ENCODE measurements around the gene NPLOC4.

GRCh38 chr17:81563861-81564586 lies 72.9 kb downstream of the NPLOC4 start:
- TF ChIP-seq, protein P1, sequence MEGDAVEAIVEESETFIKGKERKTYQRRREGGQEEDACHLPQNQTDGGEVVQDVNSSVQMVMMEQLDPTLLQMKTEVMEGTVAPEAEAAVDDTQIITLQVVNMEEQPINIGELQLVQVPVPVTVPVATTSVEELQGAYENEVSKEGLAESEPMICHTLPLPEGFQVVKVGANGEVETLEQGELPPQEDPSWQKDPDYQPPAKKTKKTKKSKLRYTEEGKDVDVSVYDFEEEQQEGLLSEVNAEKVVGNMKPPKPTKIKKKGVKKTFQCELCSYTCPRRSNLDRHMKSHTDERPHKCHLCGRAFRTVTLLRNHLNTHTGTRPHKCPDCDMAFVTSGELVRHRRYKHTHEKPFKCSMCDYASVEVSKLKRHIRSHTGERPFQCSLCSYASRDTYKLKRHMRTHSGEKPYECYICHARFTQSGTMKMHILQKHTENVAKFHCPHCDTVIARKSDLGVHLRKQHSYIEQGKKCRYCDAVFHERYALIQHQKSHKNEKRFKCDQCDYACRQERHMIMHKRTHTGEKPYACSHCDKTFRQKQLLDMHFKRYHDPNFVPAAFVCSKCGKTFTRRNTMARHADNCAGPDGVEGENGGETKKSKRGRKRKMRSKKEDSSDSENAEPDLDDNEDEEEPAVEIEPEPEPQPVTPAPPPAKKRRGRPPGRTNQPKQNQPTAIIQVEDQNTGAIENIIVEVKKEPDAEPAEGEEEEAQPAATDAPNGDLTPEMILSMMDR (IDR thresholded peaks at IDR 0.05; ENCODE audit: control extremely low read depth in 1 of 3, insufficient read depth in 1 of 3, low read depth in 1 of 3, low read length in 3 of 3): no peak
- TF ChIP-seq POLR2AphosphoS5 (IDR thresholded peaks at IDR 0.05; ENCODE audit: low read depth, low read length) (no peak), RAD21 (IDR thresholded peaks at IDR 0.05 in 1 of 2, conservative IDR thresholded peaks at IDR 0.05 in 1 of 2; ENCODE audit: low read depth in 2 of 2, low read length in 2 of 2) (no peak), ZNF274 (IDR thresholded peaks at IDR 0.05; ENCODE audit: borderline replicate concordance, extremely low read depth, low read length) (no peak), POLR2A (IDR thresholded peaks at IDR 0.05; ENCODE audit: control extremely low read depth in 1 of 2, low read depth in 2 of 2, low read length in 2 of 2) (no peak), YY1 (IDR thresholded peaks at IDR 0.05; ENCODE audit: low read depth, low read length) (no peak), HDAC2 (IDR thresholded peaks at IDR 0.05; ENCODE audit: borderline replicate concordance in 1 of 2, low read depth in 2 of 2, low read length in 2 of 2) (no peak), TBP (IDR thresholded peaks at IDR 0.05; ENCODE audit: low read depth, low read length) (no peak)

All from H1 (cell line).